GM12878 (cell line): Measurements from ENCODE around the gene MIEN1. TPM values are rescaled to one million over a fixed set of nuclear protein-coding genes. Genes with fewer than 3 reads are reported as not detected.
A peak's percentile ranks its signal among the peaks of the same experiment; 100 is the strongest.

Experiments
- ATF7 ChIP-seq: fragments of 450-650 bp; IDR thresholded peaks from 2 replicates; pipeline ENCODE4 v1.6.1; 2016; ENCODE audit warnings: low read depth, mild to moderate bottlenecking
- BACH1 ChIP-seq: fragments of 450-650 bp; IDR thresholded peaks from 2 replicates; pipeline ENCODE4 v1.6.1; 2017; ENCODE audit warnings: mild to moderate bottlenecking, borderline replicate concordance
- BRCA1 ChIP-seq: IDR thresholded peaks from 2 replicates; pipeline ENCODE4 v1.6.1; 2011; ENCODE audit warnings: low read depth, low read length, improper control_type of control experiment
- FOXK2 ChIP-seq: fragments of 450-650 bp; IDR thresholded peaks from 2 replicates; pipeline ENCODE4 v1.6.1; 2017; ENCODE audit warnings: mild to moderate bottlenecking, moderate library complexity
- HDAC6 ChIP-seq: fragments of 200-600 bp; sonication (generic); IDR thresholded peaks from one replicate; pipeline ENCODE4 v1.8.0; 2017; ENCODE audit warnings: antibody characterized with exemption; ENCODE audit not compliant: unreplicated experiment
- LARP7 ChIP-seq: fragments of 450-650 bp; IDR thresholded peaks from 2 replicates; pipeline ENCODE4 v1.6.1; 2017; ENCODE audit warnings: mild to moderate bottlenecking
- MYB ChIP-seq: fragments of 150-350 bp; IDR thresholded peaks from 2 replicates; pipeline ENCODE4 v1.6.1; 2014; ENCODE audit warnings: mild to moderate bottlenecking, low read depth, low read length, borderline replicate concordance
- RFX5 ChIP-seq: IDR thresholded peaks from 2 replicates; pipeline ENCODE4 v1.6.1; 2011; ENCODE audit warnings: low read depth, low read length, improper control_type of control experiment
- SIN3A ChIP-seq: IDR thresholded peaks from 2 replicates; pipeline ENCODE4 v1.6.1; 2012; ENCODE audit warnings: low read depth, low read length, improper control_type of control experiment
- TCF12 ChIP-seq: IDR thresholded peaks from 2 replicates; pipeline ENCODE4 v1.6.1; 2011; ENCODE audit warnings: low read depth, mild to moderate bottlenecking, low read length
- YY1 ChIP-seq: IDR thresholded peaks from 2 replicates; pipeline ENCODE4 v1.6.1; 2011; ENCODE audit warnings: low read depth, mild to moderate bottlenecking, low read length
- polyA plus RNA-seq, 11 experiments: library from polyadenylated mRNA; depleted of rRNA in 4 of 11; unstranded in 6 of 11; stranded (reverse) in 5 of 11; fragments of >200 nt; fragmentation: Nextera tagmentation in 4 of 11; fragmentation: Illumina TruSeq in 1 of 11; extraction: Ambion mirVana in 4 of 11; extraction: Trizol in 1 of 11; gene quantifications; 1 replicate in 1 of 11; 2 replicates in 10 of 11; pipeline versions ENCODE4 v1.2.1 to v1.2.3, GENCODE V29; 2011 to 2016; ENCODE audit warnings: inconsistent platforms in 2 of 11, missing spikeins in 2 of 11, low read depth in 1 of 11
- total RNA-seq, 4 experiments: library from RNA; depleted of rRNA in 3 of 4; stranded (reverse); fragments of >200 nt in 3 of 4; fragmentation: Illumina TruSeq in 1 of 4; extraction: Trizol in 1 of 4; gene quantifications; 2 replicates each; pipeline versions ENCODE4 v1.2.1 to v1.2.3, GENCODE V29; 2013 to 2021
- TF ChIP-seq, protein P1 (sequence below): fragments of 450-650 bp; IDR thresholded peaks from 2 replicates; pipeline ENCODE4 v1.6.1; 2017; ENCODE audit warnings: mild to moderate bottlenecking, moderate library complexity
- TF ChIP-seq, protein P2 (sequence below): IDR thresholded peaks from 2 replicates; pipeline ENCODE4 v1.6.1; 2012; ENCODE audit warnings: low read length, inconsistent platforms
- TF ChIP-seq, protein P3 (sequence below): fragments of 450-650 bp; IDR thresholded peaks from 2 replicates; pipeline ENCODE4 v1.6.1; 2017; ENCODE audit warnings: mild to moderate bottlenecking, low read depth, inconsistent platforms; ENCODE audit not compliant: poor library complexity, severe bottlenecking
- TF ChIP-seq, protein P4 (sequence below): fragments of 450-650 bp; formaldehyde crosslinking; IDR thresholded peaks from 2 replicates; pipeline ENCODE4 v1.4.0; 2020; ENCODE audit warnings: mild to moderate bottlenecking, moderate library complexity
- TF ChIP-seq, protein P5 (sequence below): IDR thresholded peaks from 2 replicates; pipeline ENCODE4 v1.6.1; 2011; ENCODE audit warnings: borderline replicate concordance, low read depth, mild to moderate bottlenecking, moderate library complexity, low read length; ENCODE audit not compliant: insufficient read depth, poor library complexity, severe bottlenecking

MIEN1 gene
- total and polyA plus RNA-seq, 10 of the 15 experiments (the other 5 are each of a cell fraction or from before 2014, with no cell fraction given) = 24.9 to 89.1 (median 47.7) TPM

DNA sequence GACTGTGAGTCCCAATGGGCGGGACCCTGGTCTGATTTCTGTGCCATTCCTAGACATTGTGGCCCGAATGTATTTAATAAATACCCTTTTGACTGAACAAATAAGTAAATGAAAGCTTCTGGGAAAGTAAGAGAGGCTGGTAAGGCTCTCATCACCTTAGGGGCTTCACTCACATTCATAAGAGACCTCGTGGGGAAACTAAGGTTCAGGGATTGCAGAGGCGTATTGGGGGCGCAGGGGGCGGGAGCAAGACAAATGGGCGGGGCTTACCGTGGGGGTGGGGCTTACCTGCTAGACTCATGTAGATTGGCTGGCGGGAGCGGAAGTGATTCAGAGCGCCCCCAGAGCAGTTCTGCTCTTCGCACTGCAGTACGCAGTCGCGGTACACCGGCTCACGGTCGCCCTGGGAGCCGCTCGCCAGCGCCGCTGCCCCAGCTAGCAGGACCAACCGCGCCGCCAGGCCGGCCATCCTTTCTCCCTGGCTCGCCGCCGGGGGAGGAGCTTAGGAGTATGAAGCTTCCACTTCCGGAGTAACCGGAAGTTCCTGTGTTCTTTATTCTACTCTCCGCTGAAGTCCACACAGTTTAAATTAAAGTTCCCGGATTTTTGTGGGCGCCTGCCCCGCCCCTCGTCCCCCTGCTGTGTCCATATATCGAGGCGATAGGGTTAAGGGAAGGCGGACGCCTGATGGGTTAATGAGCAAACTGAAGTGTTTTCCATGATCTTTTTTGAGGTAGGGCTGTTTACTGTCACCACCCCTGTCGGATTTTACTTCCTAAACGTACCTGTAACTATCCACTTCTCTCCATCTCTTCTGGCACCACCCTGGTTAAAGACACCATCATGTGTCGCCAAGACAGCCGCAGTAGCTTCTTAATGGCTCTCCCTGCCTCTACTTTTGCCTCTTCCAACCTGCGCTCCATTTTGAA, 42.5 kb downstream of the MIEN1 start, which contains the start of gene PGAP3 (continued):
- TF ChIP-seq, protein P1, sequence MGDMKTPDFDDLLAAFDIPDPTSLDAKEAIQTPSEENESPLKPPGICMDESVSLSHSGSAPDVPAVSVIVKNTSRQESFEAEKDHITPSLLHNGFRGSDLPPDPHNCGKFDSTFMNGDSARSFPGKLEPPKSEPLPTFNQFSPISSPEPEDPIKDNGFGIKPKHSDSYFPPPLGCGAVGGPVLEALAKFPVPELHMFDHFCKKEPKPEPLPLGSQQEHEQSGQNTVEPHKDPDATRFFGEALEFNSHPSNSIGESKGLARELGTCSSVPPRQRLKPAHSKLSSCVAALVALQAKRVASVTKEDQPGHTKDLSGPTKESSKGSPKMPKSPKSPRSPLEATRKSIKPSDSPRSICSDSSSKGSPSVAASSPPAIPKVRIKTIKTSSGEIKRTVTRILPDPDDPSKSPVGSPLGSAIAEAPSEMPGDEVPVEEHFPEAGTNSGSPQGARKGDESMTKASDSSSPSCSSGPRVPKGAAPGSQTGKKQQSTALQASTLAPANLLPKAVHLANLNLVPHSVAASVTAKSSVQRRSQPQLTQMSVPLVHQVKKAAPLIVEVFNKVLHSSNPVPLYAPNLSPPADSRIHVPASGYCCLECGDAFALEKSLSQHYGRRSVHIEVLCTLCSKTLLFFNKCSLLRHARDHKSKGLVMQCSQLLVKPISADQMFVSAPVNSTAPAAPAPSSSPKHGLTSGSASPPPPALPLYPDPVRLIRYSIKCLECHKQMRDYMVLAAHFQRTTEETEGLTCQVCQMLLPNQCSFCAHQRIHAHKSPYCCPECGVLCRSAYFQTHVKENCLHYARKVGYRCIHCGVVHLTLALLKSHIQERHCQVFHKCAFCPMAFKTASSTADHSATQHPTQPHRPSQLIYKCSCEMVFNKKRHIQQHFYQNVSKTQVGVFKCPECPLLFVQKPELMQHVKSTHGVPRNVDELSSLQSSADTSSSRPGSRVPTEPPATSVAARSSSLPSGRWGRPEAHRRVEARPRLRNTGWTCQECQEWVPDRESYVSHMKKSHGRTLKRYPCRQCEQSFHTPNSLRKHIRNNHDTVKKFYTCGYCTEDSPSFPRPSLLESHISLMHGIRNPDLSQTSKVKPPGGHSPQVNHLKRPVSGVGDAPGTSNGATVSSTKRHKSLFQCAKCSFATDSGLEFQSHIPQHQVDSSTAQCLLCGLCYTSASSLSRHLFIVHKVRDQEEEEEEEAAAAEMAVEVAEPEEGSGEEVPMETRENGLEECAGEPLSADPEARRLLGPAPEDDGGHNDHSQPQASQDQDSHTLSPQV = no peak
- TF ChIP-seq, protein P2, sequence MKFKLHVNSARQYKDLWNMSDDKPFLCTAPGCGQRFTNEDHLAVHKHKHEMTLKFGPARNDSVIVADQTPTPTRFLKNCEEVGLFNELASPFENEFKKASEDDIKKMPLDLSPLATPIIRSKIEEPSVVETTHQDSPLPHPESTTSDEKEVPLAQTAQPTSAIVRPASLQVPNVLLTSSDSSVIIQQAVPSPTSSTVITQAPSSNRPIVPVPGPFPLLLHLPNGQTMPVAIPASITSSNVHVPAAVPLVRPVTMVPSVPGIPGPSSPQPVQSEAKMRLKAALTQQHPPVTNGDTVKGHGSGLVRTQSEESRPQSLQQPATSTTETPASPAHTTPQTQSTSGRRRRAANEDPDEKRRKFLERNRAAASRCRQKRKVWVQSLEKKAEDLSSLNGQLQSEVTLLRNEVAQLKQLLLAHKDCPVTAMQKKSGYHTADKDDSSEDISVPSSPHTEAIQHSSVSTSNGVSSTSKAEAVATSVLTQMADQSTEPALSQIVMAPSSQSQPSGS = no peak
- TF ChIP-seq, protein P3, sequence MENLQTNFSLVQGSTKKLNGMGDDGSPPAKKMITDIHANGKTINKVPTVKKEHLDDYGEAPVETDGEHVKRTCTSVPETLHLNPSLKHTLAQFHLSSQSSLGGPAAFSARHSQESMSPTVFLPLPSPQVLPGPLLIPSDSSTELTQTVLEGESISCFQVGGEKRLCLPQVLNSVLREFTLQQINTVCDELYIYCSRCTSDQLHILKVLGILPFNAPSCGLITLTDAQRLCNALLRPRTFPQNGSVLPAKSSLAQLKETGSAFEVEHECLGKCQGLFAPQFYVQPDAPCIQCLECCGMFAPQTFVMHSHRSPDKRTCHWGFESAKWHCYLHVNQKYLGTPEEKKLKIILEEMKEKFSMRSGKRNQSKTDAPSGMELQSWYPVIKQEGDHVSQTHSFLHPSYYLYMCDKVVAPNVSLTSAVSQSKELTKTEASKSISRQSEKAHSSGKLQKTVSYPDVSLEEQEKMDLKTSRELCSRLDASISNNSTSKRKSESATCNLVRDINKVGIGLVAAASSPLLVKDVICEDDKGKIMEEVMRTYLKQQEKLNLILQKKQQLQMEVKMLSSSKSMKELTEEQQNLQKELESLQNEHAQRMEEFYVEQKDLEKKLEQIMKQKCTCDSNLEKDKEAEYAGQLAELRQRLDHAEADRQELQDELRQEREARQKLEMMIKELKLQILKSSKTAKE = no peak
- TF ChIP-seq LARP7 (0 out of 2 replicates have a peak, but pooled peaks have one; percentile 47), BACH1 (peak; percentile 49; the same call in 1 of the 2 replicates), YY1 (peak; percentile 89), MYB (no peak), ATF7 (no peak), SIN3A (peak; percentile 69; the same call in 1 of the 2 replicates), RFX5 (no peak), BRCA1 (no peak), FOXK2 (peak; percentile 33; the same call in 1 of the 2 replicates), HDAC6 (no peak), TCF12 (no peak)
- TF ChIP-seq, protein P4, sequence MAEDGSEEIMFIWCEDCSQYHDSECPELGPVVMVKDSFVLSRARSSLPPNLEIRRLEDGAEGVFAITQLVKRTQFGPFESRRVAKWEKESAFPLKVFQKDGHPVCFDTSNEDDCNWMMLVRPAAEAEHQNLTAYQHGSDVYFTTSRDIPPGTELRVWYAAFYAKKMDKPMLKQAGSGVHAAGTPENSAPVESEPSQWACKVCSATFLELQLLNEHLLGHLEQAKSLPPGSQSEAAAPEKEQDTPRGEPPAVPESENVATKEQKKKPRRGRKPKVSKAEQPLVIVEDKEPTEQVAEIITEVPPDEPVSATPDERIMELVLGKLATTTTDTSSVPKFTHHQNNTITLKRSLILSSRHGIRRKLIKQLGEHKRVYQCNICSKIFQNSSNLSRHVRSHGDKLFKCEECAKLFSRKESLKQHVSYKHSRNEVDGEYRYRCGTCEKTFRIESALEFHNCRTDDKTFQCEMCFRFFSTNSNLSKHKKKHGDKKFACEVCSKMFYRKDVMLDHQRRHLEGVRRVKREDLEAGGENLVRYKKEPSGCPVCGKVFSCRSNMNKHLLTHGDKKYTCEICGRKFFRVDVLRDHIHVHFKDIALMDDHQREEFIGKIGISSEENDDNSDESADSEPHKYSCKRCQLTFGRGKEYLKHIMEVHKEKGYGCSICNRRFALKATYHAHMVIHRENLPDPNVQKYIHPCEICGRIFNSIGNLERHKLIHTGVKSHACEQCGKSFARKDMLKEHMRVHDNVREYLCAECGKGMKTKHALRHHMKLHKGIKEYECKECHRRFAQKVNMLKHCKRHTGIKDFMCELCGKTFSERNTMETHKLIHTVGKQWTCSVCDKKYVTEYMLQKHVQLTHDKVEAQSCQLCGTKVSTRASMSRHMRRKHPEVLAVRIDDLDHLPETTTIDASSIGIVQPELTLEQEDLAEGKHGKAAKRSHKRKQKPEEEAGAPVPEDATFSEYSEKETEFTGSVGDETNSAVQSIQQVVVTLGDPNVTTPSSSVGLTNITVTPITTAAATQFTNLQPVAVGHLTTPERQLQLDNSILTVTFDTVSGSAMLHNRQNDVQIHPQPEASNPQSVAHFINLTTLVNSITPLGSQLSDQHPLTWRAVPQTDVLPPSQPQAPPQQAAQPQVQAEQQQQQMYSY (CRISPR knock-in tag) = no peak
- TF ChIP-seq, protein P5, sequence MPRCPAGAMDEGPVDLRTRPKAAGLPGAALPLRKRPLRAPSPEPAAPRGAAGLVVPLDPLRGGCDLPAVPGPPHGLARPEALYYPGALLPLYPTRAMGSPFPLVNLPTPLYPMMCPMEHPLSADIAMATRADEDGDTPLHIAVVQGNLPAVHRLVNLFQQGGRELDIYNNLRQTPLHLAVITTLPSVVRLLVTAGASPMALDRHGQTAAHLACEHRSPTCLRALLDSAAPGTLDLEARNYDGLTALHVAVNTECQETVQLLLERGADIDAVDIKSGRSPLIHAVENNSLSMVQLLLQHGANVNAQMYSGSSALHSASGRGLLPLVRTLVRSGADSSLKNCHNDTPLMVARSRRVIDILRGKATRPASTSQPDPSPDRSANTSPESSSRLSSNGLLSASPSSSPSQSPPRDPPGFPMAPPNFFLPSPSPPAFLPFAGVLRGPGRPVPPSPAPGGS = no peak
